ENCODE measurements around the gene PNPO. TPM values are rescaled to one million over a fixed set of nuclear protein-coding genes. Genes with fewer than 3 reads are reported as not detected.
A peak's percentile ranks its signal among the peaks of the same experiment; 100 is the strongest.

Gene PNPO
- total and polyA plus RNA-seq, 2 of the 13 experiments (the other 11 are each of a cell fraction or from before 2014, with no cell fraction given) = 47.9 to 63.3 TPM

DNA sequence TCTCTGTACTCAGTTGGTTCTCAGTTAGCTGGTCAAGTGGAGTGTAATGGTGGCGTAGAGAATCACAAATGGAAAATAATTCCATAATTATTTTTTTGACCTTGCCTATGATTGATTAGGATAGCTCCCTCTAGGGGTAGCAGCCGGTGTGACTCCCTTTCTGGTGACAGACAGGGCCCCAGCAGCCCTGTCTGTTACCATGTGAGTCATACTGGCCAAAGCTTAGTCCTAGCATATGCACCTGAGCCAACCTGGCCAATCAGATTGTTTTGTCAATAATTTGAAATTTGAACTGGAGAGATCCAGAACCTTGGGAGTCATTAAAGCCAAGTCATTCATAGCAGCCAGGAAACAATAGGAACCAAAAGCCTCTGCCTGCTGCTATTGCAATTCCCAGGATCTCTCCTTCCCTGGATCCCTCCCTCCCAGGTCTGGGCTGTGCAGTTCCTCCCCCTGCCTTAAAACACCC, 5.6 kb downstream of the PNPO start (continued):
- no peak for TF ChIP-seq ZNF20 (CRISPR knock-in tag; IDR thresholded peaks at IDR 0.05)
- TF ChIP-seq, protein P1, sequence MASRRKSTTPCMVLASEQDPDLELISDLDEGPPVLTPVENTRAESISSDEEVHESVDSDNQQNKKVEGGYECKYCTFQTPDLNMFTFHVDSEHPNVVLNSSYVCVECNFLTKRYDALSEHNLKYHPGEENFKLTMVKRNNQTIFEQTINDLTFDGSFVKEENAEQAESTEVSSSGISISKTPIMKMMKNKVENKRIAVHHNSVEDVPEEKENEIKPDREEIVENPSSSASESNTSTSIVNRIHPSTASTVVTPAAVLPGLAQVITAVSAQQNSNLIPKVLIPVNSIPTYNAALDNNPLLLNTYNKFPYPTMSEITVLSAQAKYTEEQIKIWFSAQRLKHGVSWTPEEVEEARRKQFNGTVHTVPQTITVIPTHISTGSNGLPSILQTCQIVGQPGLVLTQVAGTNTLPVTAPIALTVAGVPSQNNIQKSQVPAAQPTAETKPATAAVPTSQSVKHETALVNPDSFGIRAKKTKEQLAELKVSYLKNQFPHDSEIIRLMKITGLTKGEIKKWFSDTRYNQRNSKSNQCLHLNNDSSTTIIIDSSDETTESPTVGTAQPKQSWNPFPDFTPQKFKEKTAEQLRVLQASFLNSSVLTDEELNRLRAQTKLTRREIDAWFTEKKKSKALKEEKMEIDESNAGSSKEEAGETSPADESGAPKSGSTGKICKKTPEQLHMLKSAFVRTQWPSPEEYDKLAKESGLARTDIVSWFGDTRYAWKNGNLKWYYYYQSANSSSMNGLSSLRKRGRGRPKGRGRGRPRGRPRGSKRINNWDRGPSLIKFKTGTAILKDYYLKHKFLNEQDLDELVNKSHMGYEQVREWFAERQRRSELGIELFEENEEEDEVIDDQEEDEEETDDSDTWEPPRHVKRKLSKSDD (CRISPR knock-in tag; IDR thresholded peaks at IDR 0.05; ENCODE audit: low read depth) = no peak
- TF ChIP-seq, protein P2, sequence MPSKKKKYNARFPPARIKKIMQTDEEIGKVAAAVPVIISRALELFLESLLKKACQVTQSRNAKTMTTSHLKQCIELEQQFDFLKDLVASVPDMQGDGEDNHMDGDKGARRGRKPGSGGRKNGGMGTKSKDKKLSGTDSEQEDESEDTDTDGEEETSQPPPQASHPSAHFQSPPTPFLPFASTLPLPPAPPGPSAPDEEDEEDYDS (CRISPR knock-in tag; IDR thresholded peaks at IDR 0.05) = no peak
- TF ChIP-seq SRSF4 (IDR thresholded peaks at IDR 0.05; ENCODE audit: low read depth, low read length, poor library complexity, severe bottlenecking) = no peak
- TF ChIP-seq PHF21A (CRISPR knock-in tag; IDR thresholded peaks at IDR 0.05) = peak; percentile 40; the same call in 1 of the 2 replicates
- TF ChIP-seq, protein P3, sequence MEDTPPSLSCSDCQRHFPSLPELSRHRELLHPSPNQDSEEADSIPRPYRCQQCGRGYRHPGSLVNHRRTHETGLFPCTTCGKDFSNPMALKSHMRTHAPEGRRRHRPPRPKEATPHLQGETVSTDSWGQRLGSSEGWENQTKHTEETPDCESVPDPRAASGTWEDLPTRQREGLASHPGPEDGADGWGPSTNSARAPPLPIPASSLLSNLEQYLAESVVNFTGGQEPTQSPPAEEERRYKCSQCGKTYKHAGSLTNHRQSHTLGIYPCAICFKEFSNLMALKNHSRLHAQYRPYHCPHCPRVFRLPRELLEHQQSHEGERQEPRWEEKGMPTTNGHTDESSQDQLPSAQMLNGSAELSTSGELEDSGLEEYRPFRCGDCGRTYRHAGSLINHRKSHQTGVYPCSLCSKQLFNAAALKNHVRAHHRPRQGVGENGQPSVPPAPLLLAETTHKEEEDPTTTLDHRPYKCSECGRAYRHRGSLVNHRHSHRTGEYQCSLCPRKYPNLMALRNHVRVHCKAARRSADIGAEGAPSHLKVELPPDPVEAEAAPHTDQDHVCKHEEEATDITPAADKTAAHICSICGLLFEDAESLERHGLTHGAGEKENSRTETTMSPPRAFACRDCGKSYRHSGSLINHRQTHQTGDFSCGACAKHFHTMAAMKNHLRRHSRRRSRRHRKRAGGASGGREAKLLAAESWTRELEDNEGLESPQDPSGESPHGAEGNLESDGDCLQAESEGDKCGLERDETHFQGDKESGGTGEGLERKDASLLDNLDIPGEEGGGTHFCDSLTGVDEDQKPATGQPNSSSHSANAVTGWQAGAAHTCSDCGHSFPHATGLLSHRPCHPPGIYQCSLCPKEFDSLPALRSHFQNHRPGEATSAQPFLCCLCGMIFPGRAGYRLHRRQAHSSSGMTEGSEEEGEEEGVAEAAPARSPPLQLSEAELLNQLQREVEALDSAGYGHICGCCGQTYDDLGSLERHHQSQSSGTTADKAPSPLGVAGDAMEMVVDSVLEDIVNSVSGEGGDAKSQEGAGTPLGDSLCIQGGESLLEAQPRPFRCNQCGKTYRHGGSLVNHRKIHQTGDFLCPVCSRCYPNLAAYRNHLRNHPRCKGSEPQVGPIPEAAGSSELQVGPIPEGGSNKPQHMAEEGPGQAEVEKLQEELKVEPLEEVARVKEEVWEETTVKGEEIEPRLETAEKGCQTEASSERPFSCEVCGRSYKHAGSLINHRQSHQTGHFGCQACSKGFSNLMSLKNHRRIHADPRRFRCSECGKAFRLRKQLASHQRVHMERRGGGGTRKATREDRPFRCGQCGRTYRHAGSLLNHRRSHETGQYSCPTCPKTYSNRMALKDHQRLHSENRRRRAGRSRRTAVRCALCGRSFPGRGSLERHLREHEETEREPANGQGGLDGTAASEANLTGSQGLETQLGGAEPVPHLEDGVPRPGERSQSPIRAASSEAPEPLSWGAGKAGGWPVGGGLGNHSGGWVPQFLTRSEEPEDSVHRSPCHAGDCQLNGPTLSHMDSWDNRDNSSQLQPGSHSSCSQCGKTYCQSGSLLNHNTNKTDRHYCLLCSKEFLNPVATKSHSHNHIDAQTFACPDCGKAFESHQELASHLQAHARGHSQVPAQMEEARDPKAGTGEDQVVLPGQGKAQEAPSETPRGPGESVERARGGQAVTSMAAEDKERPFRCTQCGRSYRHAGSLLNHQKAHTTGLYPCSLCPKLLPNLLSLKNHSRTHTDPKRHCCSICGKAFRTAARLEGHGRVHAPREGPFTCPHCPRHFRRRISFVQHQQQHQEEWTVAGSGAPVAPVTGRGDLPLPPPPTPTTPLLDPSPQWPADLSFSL (CRISPR knock-in tag; IDR thresholded peaks at IDR 0.05) = no peak
- no peak for TF ChIP-seq SIX1 (CRISPR knock-in tag; IDR thresholded peaks at IDR 0.05; ENCODE audit: borderline replicate concordance)
- 0 out of 2 replicates have a peak, but pooled peaks have one; percentile 24 for TF ChIP-seq SOX5 (CRISPR knock-in tag; IDR thresholded peaks at IDR 0.05; ENCODE audit: borderline replicate concordance)
- TF ChIP-seq JUND (CRISPR knock-in tag; IDR thresholded peaks at IDR 0.05) = peak; percentile 36; the same call in 1 of the 2 replicates
- TF ChIP-seq TCF7L2 (IDR thresholded peaks at IDR 0.05; ENCODE audit: low read depth, low read length) = no peak
- TF ChIP-seq TBL1XR1 (IDR thresholded peaks at IDR 0.05; ENCODE audit: borderline replicate concordance, low read length, partially characterized antibody) = no peak
- no peak for TF ChIP-seq ZNF558 (CRISPR knock-in tag; IDR thresholded peaks at IDR 0.05; ENCODE audit: borderline replicate concordance)
- TF ChIP-seq SCMH1 (CRISPR knock-in tag; IDR thresholded peaks at IDR 0.05; ENCODE audit: borderline replicate concordance) = no peak
